Anterior cingulate cortex (tissue), 58 donors: Measurements from ENCODE around the gene SLC2A1.
"Not testable (repeated sequence)": the region's sequence is repeated elsewhere in the genome, so short reads cannot be mapped to it uniquely, and the experiment has no call there.

ENCODE experiments used
- DNase-seq, 58 donors: peaks; one replicate each; lab custom pipeline; 2025; lab: John Stamatoyannopoulos, UW

Gene SLC2A1

DNA sequence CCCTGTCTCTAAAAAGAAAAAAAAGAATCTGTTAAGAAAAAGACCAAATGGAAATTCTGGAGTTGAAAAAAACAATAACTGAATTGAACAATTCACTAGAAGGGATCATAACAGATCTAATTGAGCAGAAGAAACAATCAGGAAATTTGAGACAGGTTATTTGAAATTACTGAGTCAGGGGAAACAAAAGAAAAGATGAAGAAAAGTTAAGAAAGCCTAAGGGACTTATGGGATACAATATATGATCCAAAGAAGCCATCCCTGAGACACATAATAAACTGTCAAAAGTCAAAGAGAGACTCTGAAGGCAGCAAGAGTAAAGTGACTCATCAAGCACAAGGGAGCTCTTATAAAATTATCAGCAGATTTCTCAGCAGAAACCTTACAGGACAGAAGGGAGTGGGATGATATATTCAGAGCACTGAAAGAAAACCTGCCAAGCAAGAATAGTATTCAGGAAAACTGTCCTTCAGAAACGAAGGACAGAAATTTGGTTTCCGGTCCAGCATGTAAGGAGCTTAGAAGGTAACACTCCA is 44.5 kb downstream of the SLC2A1 start:
- DNase-seq: no peak

GRCh38 chr1:42913426-42914091 is 45.1 kb downstream of the SLC2A1 start:
- DNase-seq: peak in 5 of 58 donors; percentile 15 to 58 (median 22)

GRCh38 chr1:42910985-42911384 is 47.7 kb downstream of the SLC2A1 start:
- DNase-seq: no peak

GRCh38 chr1:42908046-42908445 is 50.6 kb downstream of the SLC2A1 start:
- DNase-seq: no peak

- no peak for DNase-seq
Measured at GRCh38 chr1:42904434-42904833, 54.2 kb downstream of the SLC2A1 start.

DNA sequence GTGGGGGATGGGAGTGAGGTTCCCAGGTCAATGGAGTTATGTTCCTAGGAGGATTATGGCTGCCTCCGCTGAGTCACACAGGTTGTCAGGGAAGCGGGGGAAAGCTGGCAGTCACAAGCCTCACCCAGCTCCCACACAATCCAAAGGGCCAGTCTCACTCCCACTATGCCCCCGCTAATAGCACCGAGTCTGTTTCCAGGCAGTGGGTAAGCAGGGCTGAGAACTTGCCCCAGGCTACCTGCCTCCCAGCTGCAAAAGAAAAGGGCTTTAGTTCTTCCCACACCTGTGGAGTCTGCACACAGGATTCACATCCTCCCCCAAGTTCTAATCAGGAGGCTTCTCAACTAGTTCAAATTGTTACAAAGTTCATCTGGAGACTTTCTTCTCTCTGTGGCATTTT is 58.7 kb downstream of the SLC2A1 start:
- DNase-seq: not testable (repeated sequence)

GRCh38 chr1:42891465-42892138 is 67.1 kb downstream of the SLC2A1 start:
- peak in 14 of 58 donors; percentile 2 to 50 (median 16) for DNase-seq

DNA sequence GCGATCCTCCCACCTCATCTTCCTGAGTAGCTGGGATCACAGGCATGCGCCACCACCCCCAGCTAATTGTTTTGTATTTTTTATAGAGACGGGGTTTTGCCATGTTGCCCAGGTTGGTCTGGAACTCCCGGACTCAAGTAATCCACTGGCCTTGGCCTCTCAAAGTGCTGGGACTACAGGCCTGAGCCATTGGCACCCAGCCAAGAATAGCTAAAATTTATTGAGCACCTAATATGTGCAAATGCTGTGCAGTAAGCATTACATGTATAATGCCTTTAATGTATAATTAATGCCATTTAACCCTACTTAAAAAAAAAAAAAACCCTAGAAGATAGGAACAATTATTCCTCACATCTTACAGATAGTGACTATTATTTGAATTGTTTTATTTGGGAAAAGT is 69.4 kb downstream of the SLC2A1 start:
- DNase-seq: no peak

DNA sequence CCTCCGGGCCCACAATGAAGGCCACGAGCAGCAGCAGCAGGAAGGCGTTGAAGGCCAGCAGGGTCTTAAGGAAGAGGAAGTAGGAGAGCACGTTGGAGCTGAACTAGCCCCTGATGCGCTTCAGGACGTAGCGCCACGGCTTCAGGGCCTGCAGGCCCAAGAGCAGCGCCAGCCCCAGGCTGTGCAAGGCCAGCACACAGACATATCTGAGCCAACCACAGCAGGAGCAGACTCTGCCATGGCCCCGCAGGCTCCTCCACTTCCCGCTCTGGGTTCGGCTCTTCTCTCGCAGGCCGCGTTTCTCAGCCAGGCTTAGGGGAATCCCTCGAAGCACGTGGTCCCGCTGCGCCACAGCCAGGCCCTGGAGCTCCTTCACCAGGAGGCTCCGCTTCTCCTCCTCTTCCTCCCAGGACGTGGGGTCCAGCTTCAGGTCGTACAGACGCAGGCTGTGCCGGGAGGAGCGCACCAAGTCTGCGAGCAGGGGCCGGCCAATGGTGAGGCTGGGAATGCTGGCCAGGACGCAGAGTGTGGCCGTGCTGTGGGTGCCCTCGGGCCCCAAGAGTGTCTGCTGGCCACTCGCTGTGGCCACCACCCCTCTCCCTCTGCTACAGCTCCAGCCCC is 70.5 kb downstream of the SLC2A1 start:
- no peak for DNase-seq

GRCh38 chr1:42887366-42887765 is 71.3 kb downstream of the SLC2A1 start:
- no peak for DNase-seq

DNA sequence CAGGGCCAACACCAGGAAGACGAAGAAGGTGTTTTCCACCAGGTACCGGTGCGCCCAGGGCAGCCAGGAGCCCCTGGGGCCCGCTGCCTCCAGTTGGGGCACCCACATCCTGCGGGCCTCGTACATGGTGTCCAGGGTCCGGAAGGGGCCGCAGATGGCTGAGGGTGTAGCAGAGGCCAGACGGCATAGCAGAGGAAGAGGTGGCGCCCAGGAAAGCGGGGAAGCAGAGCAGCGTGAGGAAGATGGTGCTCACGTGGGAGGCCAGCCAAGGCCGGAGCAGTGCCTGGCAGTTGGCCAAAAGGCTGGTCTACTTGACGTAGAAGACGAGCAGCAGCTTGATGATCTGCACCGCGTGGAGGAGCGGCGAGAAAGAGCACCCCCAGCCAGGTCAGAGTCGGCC is 71.9 kb downstream of the SLC2A1 start:
- peak in 1 of 58 donors; percentile 20 for DNase-seq

GRCh38 chr1:42886046-42886739 is 72.5 kb downstream of the SLC2A1 start:
- no peak for DNase-seq

DNA sequence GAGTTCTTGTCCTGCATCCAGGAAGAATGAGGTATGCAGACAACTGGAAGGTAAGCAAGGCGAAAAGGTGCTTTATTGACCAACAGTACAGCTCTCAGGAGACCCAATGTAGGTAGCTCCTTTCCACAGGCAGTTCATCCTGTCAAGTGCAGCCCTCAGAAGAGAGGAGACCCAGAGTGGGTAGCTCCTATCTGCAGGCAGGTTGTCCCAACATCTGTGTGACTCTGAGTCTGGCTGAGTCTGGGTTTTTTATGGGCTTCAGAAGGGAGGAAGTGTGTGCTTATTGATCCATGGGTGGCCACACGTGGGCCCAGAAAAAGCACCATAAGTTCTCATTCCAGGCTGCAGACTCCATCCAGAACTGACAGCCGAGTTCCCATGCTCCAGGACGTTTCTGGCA is 78.3 kb downstream of the SLC2A1 start:
- DNase-seq: no peak

GRCh38 chr1:42877380-42877779 is 81.3 kb downstream of the SLC2A1 start:
- no peak for DNase-seq

GRCh38 chr1:42876009-42876408 is 82.7 kb downstream of the SLC2A1 start:
- no peak for DNase-seq
